ENCODE measurements around the gene ZNF324.
"Not testable (repeated sequence)": the region's sequence is repeated elsewhere in the genome, so short reads cannot be mapped to it uniquely, and the experiment has no call there.

Gene ZNF324

GRCh38 chr19:58473775-58474174 lies 6.9 kb downstream of the ZNF324 start:
- DNase-seq = no peak

- no peak for DNase-seq
Observed at GRCh38 chr19:58474291-58474996, 7.6 kb downstream of the ZNF324 start.

GRCh38 chr19:58474997-58475713 lies 8.3 kb downstream of the ZNF324 start:
- no peak for DNase-seq

- DNase-seq = peak; percentile 96
Observed at GRCh38 chr19:58475714-58476497, 9.0 kb downstream of the ZNF324 start, which contains the start of gene ZNF446. Gene ZNF446 (plus strand): TSS chr19:58476352. CDS start chr19:58477219, 867 bp downstream.

- DNase-seq = no peak
Observed at GRCh38 chr19:58476498-58477015, 9.7 kb downstream of the ZNF324 start.

- DNase-seq = no peak
Observed at GRCh38 chr19:58477130-58477529, 10.2 kb downstream of the ZNF324 start.

GRCh38 chr19:58477871-58478270 lies 11.0 kb downstream of the ZNF324 start:
- no peak for DNase-seq

GRCh38 chr19:58479303-58479702 lies 12.4 kb downstream of the ZNF324 start:
- no peak for DNase-seq

GRCh38 chr19:58479736-58480480 lies 13.0 kb downstream of the ZNF324 start:
- no peak for DNase-seq

- no peak for DNase-seq
Observed at GRCh38 chr19:58480481-58480830, 13.6 kb downstream of the ZNF324 start.

- DNase-seq = no peak
Observed at GRCh38 chr19:58480831-58481230, 14.0 kb downstream of the ZNF324 start.

GRCh38 chr19:58482372-58482771 lies 15.5 kb downstream of the ZNF324 start:
- no peak for DNase-seq

GRCh38 chr19:58483776-58484175 lies 16.9 kb downstream of the ZNF324 start:
- DNase-seq = no peak

- DNase-seq = not testable (repeated sequence)
Observed at GRCh38 chr19:58484349-58484748, 17.5 kb downstream of the ZNF324 start.

- DNase-seq = no peak
Observed at GRCh38 chr19:58491393-58491792, 24.5 kb downstream of the ZNF324 start.

GRCh38 chr19:58492265-58492664 lies 25.4 kb downstream of the ZNF324 start:
- DNase-seq = no peak

- DNase-seq = no peak
Observed at GRCh38 chr19:58497634-58498170, 30.8 kb downstream of the ZNF324 start.

GRCh38 chr19:58498316-58499020 lies 31.6 kb downstream of the ZNF324 start:
- DNase-seq = no peak

GRCh38 chr19:58499021-58499927 lies 32.4 kb downstream of the ZNF324 start:
- DNase-seq = peak; percentile 97

- DNase-seq = no peak
Observed at GRCh38 chr19:58500242-58500641, 33.4 kb downstream of the ZNF324 start.

All from CD4-positive, alpha-beta T cell treated with Interferon gamma for 1 hour (primary cell).